PFSK-1 (cell line): ENCODE results near the gene ADM2.

Experiments
- FOXP2 ChIP-seq: optimal IDR thresholded peaks from 2 replicates; pipeline ENCODE3; 2011; ENCODE audit warnings: borderline replicate concordance, control low read depth, inconsistent platforms; ENCODE audit not compliant: insufficient read depth; ENCODE audit errors: extremely low read length, extremely low read depth
- POLR2AphosphoS5 ChIP-seq: IDR thresholded peaks from 2 replicates; pipeline ENCODE4 v1.6.1; 2012; ENCODE audit warnings: low read depth, mild to moderate bottlenecking, control low read depth, low read length, moderate library complexity
- SIN3A ChIP-seq: IDR thresholded peaks from 2 replicates; pipeline ENCODE4 v1.6.1; 2012; ENCODE audit warnings: mild to moderate bottlenecking, low read length, moderate library complexity, borderline replicate concordance; ENCODE audit not compliant: insufficient read depth
- TAF1 ChIP-seq: IDR thresholded peaks from 2 replicates; pipeline ENCODE4 v1.6.1; 2012; ENCODE audit warnings: low read length, control low read depth, borderline replicate concordance; ENCODE audit not compliant: insufficient read depth
- TF ChIP-seq, protein P1 (sequence below), 2 experiments: IDR thresholded peaks; 2 replicates each; pipeline versions ENCODE4 v1.6.1 to v1.8.0; 2011 to 2012; ENCODE audit warnings: low read depth in 2 of 2, low read length in 2 of 2, control low read depth in 1 of 2, inconsistent platforms in 1 of 2, mild to moderate bottlenecking in 1 of 2, moderate library complexity in 1 of 2; ENCODE audit not compliant: insufficient read depth in 1 of 2

ADM2 gene

DNA sequence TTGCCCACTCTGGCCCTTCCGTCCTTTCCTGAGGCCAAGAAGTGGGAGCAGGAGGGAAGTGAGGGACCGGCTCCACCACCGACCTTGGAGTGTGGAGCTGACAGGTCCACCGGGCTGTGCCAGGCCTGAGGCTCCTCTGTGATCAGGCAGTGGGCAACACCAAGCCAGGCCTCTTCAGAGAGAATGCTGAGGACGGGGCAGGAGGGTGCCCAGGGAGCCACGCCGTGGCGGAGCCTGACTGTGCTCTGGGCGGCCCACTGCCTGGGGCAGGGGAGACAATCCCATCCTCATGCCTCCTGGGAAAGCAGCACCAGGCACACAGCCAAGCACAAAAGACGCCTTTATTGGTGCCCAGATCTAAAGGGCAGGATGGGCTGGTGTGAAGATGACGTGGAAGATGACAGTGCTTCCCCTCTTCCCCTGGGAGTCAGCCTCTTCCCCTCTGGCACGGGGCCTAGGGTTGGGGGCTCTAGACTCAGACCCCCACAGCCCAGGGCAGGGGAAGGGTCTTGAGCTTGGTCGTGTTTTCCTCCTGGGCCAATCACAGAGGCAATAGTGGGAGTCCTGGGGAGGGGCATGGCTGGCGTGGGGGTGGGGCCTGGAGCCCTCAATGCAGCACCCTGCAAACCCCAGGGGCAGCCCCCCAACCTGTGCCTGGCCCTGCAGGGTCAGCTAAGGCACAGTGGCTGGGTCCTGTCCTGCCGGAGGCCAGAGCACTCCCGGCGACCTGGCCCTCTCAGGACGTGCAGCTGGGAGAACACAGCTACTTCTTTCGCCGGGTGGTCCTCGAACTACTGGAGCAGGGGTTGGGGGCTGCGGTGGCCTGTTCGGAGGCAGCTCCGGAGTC is 21.5 kb downstream of the ADM2 start:
- TF ChIP-seq FOXP2: no peak
- no peak for TF ChIP-seq SIN3A
- TF ChIP-seq, protein P1, sequence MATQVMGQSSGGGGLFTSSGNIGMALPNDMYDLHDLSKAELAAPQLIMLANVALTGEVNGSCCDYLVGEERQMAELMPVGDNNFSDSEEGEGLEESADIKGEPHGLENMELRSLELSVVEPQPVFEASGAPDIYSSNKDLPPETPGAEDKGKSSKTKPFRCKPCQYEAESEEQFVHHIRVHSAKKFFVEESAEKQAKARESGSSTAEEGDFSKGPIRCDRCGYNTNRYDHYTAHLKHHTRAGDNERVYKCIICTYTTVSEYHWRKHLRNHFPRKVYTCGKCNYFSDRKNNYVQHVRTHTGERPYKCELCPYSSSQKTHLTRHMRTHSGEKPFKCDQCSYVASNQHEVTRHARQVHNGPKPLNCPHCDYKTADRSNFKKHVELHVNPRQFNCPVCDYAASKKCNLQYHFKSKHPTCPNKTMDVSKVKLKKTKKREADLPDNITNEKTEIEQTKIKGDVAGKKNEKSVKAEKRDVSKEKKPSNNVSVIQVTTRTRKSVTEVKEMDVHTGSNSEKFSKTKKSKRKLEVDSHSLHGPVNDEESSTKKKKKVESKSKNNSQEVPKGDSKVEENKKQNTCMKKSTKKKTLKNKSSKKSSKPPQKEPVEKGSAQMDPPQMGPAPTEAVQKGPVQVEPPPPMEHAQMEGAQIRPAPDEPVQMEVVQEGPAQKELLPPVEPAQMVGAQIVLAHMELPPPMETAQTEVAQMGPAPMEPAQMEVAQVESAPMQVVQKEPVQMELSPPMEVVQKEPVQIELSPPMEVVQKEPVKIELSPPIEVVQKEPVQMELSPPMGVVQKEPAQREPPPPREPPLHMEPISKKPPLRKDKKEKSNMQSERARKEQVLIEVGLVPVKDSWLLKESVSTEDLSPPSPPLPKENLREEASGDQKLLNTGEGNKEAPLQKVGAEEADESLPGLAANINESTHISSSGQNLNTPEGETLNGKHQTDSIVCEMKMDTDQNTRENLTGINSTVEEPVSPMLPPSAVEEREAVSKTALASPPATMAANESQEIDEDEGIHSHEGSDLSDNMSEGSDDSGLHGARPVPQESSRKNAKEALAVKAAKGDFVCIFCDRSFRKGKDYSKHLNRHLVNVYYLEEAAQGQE (IDR thresholded peaks at IDR 0.05; ENCODE audit: insufficient read depth in 1 of 2, low read depth in 2 of 2, low read length in 2 of 2): no peak
- no peak for TF ChIP-seq TAF1
- TF ChIP-seq POLR2AphosphoS5: no peak

DNA sequence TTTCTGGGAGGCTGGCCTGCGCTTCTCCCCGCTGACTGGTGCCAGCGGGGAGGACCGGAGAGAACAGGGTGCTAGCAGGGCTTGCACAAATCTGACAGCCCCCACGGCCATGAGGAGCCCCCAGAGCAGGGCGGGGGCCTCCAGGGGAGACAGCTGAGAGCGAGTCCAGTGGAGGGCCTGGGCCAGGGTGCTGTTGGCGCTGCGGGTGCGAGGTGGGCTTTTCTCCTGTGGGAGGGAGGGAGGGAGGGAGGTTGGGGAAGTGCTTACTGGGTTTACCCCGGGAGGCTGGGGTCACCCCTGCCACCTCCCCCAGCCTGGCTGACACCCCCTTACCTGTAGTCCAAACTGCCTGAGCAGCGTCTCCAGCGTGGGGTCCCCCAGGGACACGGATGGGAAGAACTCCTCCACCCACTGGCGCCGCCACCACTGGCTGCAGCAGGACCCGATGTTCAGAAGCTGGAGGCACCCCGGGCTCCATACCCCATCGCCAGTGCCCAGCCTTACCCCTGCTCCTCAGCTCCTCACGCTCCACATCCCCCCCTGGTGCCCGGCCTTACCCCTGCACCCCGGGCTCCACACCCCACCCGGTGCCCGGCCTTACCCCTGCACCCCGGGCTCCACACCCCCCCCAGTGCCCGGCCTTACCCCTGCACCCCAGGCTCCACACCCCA is 22.3 kb downstream of the ADM2 start:
- TF ChIP-seq FOXP2: no peak
- TF ChIP-seq TAF1: no peak
- no peak for TF ChIP-seq POLR2AphosphoS5
- no peak for TF ChIP-seq SIN3A
- TF ChIP-seq, protein P1 (IDR thresholded peaks at IDR 0.05; ENCODE audit: insufficient read depth in 1 of 2, low read depth in 2 of 2, low read length in 2 of 2): no peak

DNA sequence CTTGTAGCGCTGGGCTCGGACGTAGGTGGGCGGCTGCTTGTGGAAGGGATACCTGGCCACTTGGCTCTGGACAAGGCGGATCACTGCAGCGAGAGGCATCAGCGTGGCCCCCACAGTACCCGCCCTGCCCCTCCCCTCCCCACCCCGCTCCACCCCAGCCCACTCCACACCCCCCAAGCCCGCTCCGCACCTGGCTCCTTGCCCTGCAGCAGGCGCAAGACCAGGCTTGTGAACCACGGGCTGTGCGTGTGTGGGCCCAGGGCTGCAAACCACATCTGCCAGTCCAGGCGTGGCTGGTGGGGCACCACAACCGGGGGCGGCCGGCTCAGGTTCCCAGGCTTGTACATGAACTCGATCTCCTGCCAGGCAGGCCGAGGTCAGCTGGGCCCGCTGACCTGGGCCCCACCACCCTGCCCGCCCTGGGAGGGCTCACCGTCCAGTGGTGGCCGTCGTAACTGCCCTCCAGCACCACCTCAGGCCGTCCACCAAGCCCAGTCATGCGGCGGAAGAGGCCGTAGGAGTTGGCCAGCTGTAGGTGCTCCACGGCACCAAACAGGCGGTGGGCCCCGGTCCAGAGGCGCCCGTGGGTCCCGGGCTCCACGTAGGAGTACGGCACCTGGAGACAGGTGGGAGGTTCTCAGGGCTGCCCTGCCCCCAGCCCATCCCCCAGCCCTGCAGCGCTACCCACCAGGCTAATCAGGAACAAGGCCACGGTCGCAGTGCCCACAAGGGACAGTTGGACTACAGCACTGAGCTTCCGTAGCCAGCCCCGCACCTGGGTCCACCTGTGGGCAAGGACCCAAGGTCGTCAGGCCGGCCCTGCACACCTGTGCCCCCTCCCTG is 23.2 kb downstream of the ADM2 start:
- TF ChIP-seq FOXP2 (no peak), POLR2AphosphoS5 (no peak), SIN3A (no peak), TAF1 (no peak)
- TF ChIP-seq, protein P1 (IDR thresholded peaks at IDR 0.05; ENCODE audit: insufficient read depth in 1 of 2, low read depth in 2 of 2, low read length in 2 of 2): no peak

DNA sequence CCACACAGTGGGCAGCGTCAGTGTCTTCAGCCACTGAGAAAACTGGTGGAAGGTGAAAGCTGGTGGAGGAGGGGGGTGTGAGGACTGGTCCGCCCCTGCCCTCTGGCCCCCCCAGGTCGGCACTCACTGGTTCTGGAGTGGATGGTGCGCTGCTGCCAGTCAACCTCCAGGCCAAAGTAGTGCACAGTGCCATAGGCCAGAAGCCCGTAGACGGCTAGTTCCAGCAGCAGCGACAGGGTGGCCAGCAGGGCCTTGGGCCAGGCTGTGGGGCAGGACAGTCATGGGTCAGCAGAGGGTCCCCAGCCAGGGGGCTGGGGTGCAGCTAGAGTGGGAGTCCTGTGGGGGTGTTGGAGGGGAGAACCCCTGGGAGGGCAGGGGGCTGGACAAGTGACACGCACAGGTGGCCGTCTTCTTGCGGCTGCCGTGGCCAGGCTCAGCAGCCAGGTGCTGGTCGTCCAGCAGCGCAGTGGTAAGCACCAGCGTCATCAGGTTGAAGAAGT is 24.0 kb downstream of the ADM2 start:
- no peak for TF ChIP-seq TAF1
- no peak for TF ChIP-seq SIN3A
- TF ChIP-seq, protein P1 (IDR thresholded peaks at IDR 0.05; ENCODE audit: insufficient read depth in 1 of 2, low read depth in 2 of 2, low read length in 2 of 2): no peak
- no peak for TF ChIP-seq POLR2AphosphoS5
- no peak for TF ChIP-seq FOXP2
